Stimulated activated CD4-positive, alpha-beta T cell treated with anti-CD3 and anti-CD28 coated beads, Interleukin-15, amount 100 ng/mL, for 48 hours (primary cell): ENCODE results near the gene ACSM4.
"Not testable (repeated sequence)": the region's sequence is repeated elsewhere in the genome, so short reads cannot be mapped to it uniquely, and the experiment has no call there.

ENCODE experiments used
- DNase-seq, 2 donors: peaks; one replicate each; pipeline ENCODE4 v3.0.0-alpha.2; 2020; ENCODE audit warnings: low read depth in 2 of 2

ACSM4 gene

GRCh38 chr12:7303772-7304171, at the start of gene ACSM4:
Gene ACSM4 (plus strand): TSS chr12:7304072. CDS start chr12:7304332, 260 bp downstream.
- no peak for DNase-seq

- DNase-seq, result no peak
Observed at GRCh38 chr12:7259060-7259459, 44.8 kb upstream of the ACSM4 start.

GRCh38 chr12:7264538-7264937, 39.3 kb upstream of the ACSM4 start:
- no peak for DNase-seq

GRCh38 chr12:7265251-7265650, 38.6 kb upstream of the ACSM4 start:
- no peak for DNase-seq

- no peak for DNase-seq
Observed at GRCh38 chr12:7269273-7269672, 34.6 kb upstream of the ACSM4 start.

GRCh38 chr12:7271893-7272514, 31.9 kb upstream of the ACSM4 start:
- DNase-seq, result no peak

- not testable (repeated sequence) for DNase-seq
Observed at GRCh38 chr12:7275482-7275881, 28.4 kb upstream of the ACSM4 start.

GRCh38 chr12:7282844-7283243, 21.0 kb upstream of the ACSM4 start:
- no peak for DNase-seq

- no peak for DNase-seq
Observed at GRCh38 chr12:7289743-7290142, 14.1 kb upstream of the ACSM4 start.

- DNase-seq, result not testable (repeated sequence)
Observed at GRCh38 chr12:7290588-7290987, 13.3 kb upstream of the ACSM4 start.

GRCh38 chr12:7292300-7292699, 11.6 kb upstream of the ACSM4 start:
- DNase-seq, result no peak

GRCh38 chr12:7293670-7294069, 10.2 kb upstream of the ACSM4 start:
- DNase-seq, result no peak

GRCh38 chr12:7295529-7295928, 8.3 kb upstream of the ACSM4 start:
- DNase-seq, result no peak

GRCh38 chr12:7297865-7298264, 6.0 kb upstream of the ACSM4 start:
- DNase-seq, result no peak

GRCh38 chr12:7302266-7302986, 1.4 kb upstream of the ACSM4 start:
- no peak for DNase-seq

GRCh38 chr12:7303230-7303629, 642 bp upstream of the ACSM4 start:
- no peak for DNase-seq

GRCh38 chr12:7304456-7304855, 584 bp downstream of the ACSM4 start:
- no peak for DNase-seq

- DNase-seq, result no peak
Observed at GRCh38 chr12:7310070-7310469, 6.2 kb downstream of the ACSM4 start.

- no peak for DNase-seq
Observed at GRCh38 chr12:7319930-7320329, 16.1 kb downstream of the ACSM4 start.

- no peak for DNase-seq
Observed at GRCh38 chr12:7321624-7322023, 17.8 kb downstream of the ACSM4 start.

GRCh38 chr12:7322599-7322998, 18.7 kb downstream of the ACSM4 start:
- DNase-seq, result no peak

GRCh38 chr12:7324176-7324575, 20.3 kb downstream of the ACSM4 start:
- no peak for DNase-seq

GRCh38 chr12:7327918-7328317, 24.0 kb downstream of the ACSM4 start:
- no peak for DNase-seq

GRCh38 chr12:7337790-7338189, 33.9 kb downstream of the ACSM4 start:
- not testable (repeated sequence) for DNase-seq
